HL-60 (cell line): Measurements from ENCODE around the gene EXOC1.

Source experiments
- DNase-seq, 2 experiments: peaks; one replicate each; pipeline ENCODE4 v3.0.0-alpha.2; 2010 to 2020; ENCODE audit warnings: low read depth in 1 of 2, low spot score in 1 of 2
- H3K27ac ChIP-seq: fragments of 250-450 bp; sonication (Bioruptor Pico); replicated peaks from 2 replicates; pipeline ENCODE4 v1.5.1; 2020; ENCODE audit warnings: mild to moderate bottlenecking, moderate library complexity
- H3K27me3 ChIP-seq: fragments of 250-450 bp; sonication (Bioruptor Pico); 2 replicates; pipeline ENCODE4 v1.5.1; 2021; ENCODE audit warnings: mild to moderate bottlenecking, moderate library complexity; ENCODE audit not compliant: insufficient read depth, poor library complexity, severe bottlenecking
- H3K4me3 ChIP-seq: replicated peaks from 2 replicates; pipeline ENCODE4 v1.5.1; 2011; ENCODE audit warnings: mild to moderate bottlenecking, control low read depth, low read length; ENCODE audit not compliant: insufficient read depth
- CTCF ChIP-seq: IDR thresholded peaks from one replicate; pipeline ENCODE4 v1.5.1; 2011; ENCODE audit warnings: low read length, control low read depth, inconsistent platforms; ENCODE audit not compliant: insufficient read depth
- GABPA ChIP-seq: IDR thresholded peaks from 2 replicates; pipeline ENCODE4 v1.6.1; 2012; ENCODE audit warnings: low read depth
- POLR2AphosphoS5 ChIP-seq: IDR thresholded peaks from 2 replicates; pipeline ENCODE4 v1.6.1; 2012; ENCODE audit warnings: low read depth
- REST ChIP-seq: IDR thresholded peaks from 2 replicates; pipeline ENCODE4 v1.6.1; 2012; ENCODE audit warnings: low read depth; ENCODE audit not compliant: insufficient replicate concordance
- SPI1 ChIP-seq: IDR thresholded peaks from 2 replicates; pipeline ENCODE4 v1.6.1; 2012; ENCODE audit warnings: low read depth, mild to moderate bottlenecking, borderline replicate concordance

The EXOC1 gene

GRCh38 chr4:55876387-55876786 is 22.9 kb downstream of the EXOC1 start:
- no peaks in the 10 kb centered on the region for H3K27me3 ChIP-seq
- DNase-seq, result no peak
- no peak for TF ChIP-seq CTCF
- TF ChIP-seq GABPA, result no peak
- H3K27ac ChIP-seq, result no peak overlapping the region
- no peak overlapping the region for H3K4me3 ChIP-seq

GRCh38 chr4:55879224-55879623 is 25.8 kb downstream of the EXOC1 start:
- Histone ChIP-seq H3K27me3 (no peaks in the 10 kb centered on the region), H3K27ac (no peak overlapping the region), H3K4me3 (no peak overlapping the region)
- TF ChIP-seq CTCF (no peak), POLR2AphosphoS5 (no peak), REST (no peak), SPI1 (no peak), GABPA (no peak)
- no peak for DNase-seq

DNA sequence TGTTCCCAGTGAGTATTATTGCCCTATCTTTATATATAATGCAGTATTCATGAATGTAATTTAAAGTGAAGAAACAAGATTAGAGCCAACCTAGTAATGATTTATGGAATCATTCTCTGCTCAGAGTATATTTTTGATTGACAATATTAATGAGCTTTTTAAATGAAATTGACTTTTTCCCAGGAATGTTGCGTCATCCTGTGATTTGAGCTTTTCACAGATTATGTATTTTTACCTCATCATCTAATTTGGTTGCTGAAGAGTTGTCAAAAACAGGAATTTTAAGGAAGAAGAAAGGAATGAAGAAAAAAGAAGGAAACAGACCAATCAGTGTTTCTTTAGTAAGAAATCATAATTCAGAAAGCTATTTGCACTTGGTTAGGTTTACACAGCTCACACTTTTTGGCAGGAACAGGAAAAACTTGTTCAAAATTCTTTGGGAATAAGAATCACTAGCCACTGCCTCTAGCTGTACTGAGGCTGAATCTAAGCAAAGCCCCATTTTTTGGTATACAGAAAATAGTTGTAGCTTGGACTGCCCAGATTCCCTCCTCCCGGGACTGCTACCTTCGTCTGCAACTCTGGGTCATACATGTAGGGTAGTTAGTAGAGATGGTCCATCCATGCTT is 27.3 kb downstream of the EXOC1 start:
- Histone ChIP-seq H3K27ac (no peak overlapping the region), H3K27me3 (no peaks in the 10 kb centered on the region), H3K4me3 (no peak overlapping the region)
- no peak for DNase-seq
- no peak for TF ChIP-seq CTCF

DNA sequence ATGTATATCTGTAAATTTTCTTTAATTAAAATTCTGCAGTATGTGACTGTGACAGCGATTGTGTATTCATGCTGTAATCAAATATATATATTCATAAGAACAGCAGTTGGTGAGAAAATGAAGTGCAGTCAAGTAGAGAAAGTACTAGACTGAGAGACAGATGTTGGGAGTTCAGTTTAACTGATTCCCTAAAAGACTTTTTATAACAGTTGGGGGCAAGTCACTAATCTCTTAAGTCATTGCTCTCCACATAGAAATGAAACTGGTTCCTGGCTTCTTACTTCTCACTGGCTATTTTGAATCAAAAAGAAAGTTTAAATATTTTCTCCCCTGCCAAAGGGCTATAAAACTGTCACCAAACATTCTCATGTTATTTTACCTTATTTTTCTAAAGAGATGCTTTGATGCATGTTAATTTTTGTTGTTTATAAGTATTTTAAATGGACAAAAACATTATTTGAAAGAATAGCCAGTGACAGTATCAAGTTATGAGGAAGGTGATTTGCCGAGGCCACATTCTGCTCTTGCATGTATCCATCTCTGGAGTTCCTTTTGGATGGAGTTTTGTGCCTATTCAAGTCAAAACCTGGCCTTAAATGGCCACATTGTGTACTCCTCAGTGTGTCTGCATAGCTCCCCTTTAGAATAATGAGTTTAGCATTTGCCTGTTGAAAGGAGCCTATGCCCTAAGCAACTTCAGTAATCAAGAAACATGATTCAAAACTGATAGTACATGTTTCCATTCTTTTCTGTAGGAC is 30.8 kb downstream of the EXOC1 start:
- Histone ChIP-seq H3K27ac (no peak overlapping the region), H3K27me3 (no peaks in the 10 kb centered on the region), H3K4me3 (no peak overlapping the region)
- TF ChIP-seq REST (no peak), CTCF (no peak), POLR2AphosphoS5 (no peak), SPI1 (no peak), GABPA (no peak)
- DNase-seq, result no peak
